SK-N-SH (cell line): Measurements from ENCODE around the gene LLGL2. TPM values are rescaled to one million over a fixed set of nuclear protein-coding genes. Genes with fewer than 3 reads are reported as not detected.

Source experiments
- CTCF ChIA-PET: fragments of 300-600, 350-600 bp; formaldehyde crosslinking; extraction: SDS; loops from one replicate; lab custom pipeline; 2021; lab: Yijun Ruan, JAX
- POLR2A ChIA-PET: fragments of 350-600 bp; sonication (Branson Sonifier 250); formaldehyde crosslinking; extraction: SDS; loops from one replicate; lab custom pipeline; 2020; ENCODE audit warnings: antibody characterized with exemption, inconsistent platforms; lab: Yijun Ruan, JAX
- DNase-seq: peaks from one replicate; pipeline ENCODE4 v3.0.0; 2012
- H2AFZ ChIP-seq: fragments of 200-600 bp; sonication (generic); 2 replicates; pipeline ENCODE4 v1.8.1; 2016; ENCODE audit warnings: antibody characterized with exemption, mild to moderate bottlenecking, low read depth
- H3F3A ChIP-seq: fragments of 200-600 bp; sonication (generic); replicated peaks from 2 replicates; pipeline ENCODE3; 2016; ENCODE audit warnings: antibody characterized with exemption, mild to moderate bottlenecking; ENCODE audit not compliant: insufficient read depth
- H3K27ac ChIP-seq, 2 experiments: fragments of 200-500 bp in 1 of 2; fragments of 200-600 bp in 1 of 2; sonication (Bioruptor generic) in 1 of 2; sonication (generic), shearing (Covaris generic) in 1 of 2; 2 replicates each; pipeline versions ENCODE4 v1.5.1 to v1.6.1; 2014 to 2016; ENCODE audit warnings: low read depth in 2 of 2, inconsistent platforms in 1 of 2, low read length in 1 of 2, mild to moderate bottlenecking in 1 of 2, mixed read lengths in 1 of 2
- H3K27me3 ChIP-seq: fragments of 200-600 bp; sonication (generic), shearing (Covaris generic); 2 replicates; pipeline ENCODE4 v1.6.1; 2016; ENCODE audit warnings: mixed run types; ENCODE audit not compliant: insufficient read depth
- H3K36me3 ChIP-seq, 2 experiments: fragments of 200-500 bp in 1 of 2; fragments of 200-600 bp in 1 of 2; sonication (Bioruptor generic) in 1 of 2; sonication (generic) in 1 of 2; replicated peaks in 1 of 2; 2 replicates each; pipeline versions ENCODE3 to v1.5.1; 2014 to 2016; ENCODE audit warnings: low read length in 1 of 2, mild to moderate bottlenecking in 1 of 2; ENCODE audit not compliant: insufficient read depth in 2 of 2, control insufficient read depth in 1 of 2
- H3K4me1 ChIP-seq, 2 experiments: fragments of 200-500 bp in 1 of 2; fragments of 200-600 bp in 1 of 2; sonication (Bioruptor generic) in 1 of 2; sonication (generic), shearing (Covaris generic) in 1 of 2; 2 replicates each; pipeline versions ENCODE4 v1.5.1 to v1.6.1; 2014 to 2016; ENCODE audit warnings: low read depth in 1 of 2, low read length in 1 of 2, mixed run types in 1 of 2; ENCODE audit not compliant: insufficient read depth in 2 of 2, control insufficient read depth in 1 of 2
- H3K4me2 ChIP-seq: fragments of 200-600 bp; sonication (generic), shearing (Covaris generic); 2 replicates; pipeline ENCODE4 v1.6.1; 2017; ENCODE audit warnings: mixed run types
- H3K4me3 ChIP-seq, 2 experiments: fragments of 200-500 bp in 1 of 2; fragments of 200-600 bp in 1 of 2; sonication (Bioruptor generic) in 1 of 2; sonication (generic), shearing (Covaris generic) in 1 of 2; 2 replicates each; pipeline versions ENCODE4 v1.5.1 to v1.8.1; 2014 to 2016; ENCODE audit warnings: low read depth in 2 of 2, inconsistent platforms in 1 of 2, low read length in 1 of 2, mild to moderate bottlenecking in 1 of 2, mixed read lengths in 1 of 2, moderate library complexity in 1 of 2
- H3K79me2 ChIP-seq: fragments of 200-600 bp; sonication (generic); 2 replicates; pipeline ENCODE4 v1.8.1; 2017; ENCODE audit warnings: mild to moderate bottlenecking; ENCODE audit not compliant: insufficient read depth
- H3K9ac ChIP-seq: fragments of 200-600 bp; sonication (generic); 2 replicates; pipeline ENCODE4 v1.6.1; 2017; ENCODE audit warnings: mixed run types
- H3K9me2 ChIP-seq: fragments of 200-600 bp; sonication (generic); 2 replicates; pipeline ENCODE4 v1.6.1; 2017; ENCODE audit warnings: mixed run types
- H3K9me3 ChIP-seq: fragments of 200-600 bp; sonication (generic); 2 replicates; pipeline ENCODE4 v1.6.1; 2017; ENCODE audit warnings: mixed run types, mild to moderate bottlenecking, moderate library complexity
- H4K20me1 ChIP-seq: fragments of 200-600 bp; sonication (generic); 2 replicates; pipeline ENCODE4 v1.6.1; 2017; ENCODE audit warnings: mild to moderate bottlenecking, mixed run types; ENCODE audit not compliant: insufficient read depth
- CTCF ChIP-seq: fragments of 200-600 bp; sonication (generic); IDR thresholded peaks from 2 replicates; pipeline ENCODE4 v1.6.1; 2017; ENCODE audit warnings: antibody characterized with exemption, mild to moderate bottlenecking, moderate library complexity
- EP300 ChIP-seq, 2 experiments: IDR thresholded peaks; 2 replicates each; pipeline versions ENCODE4 v1.4.0 to v1.6.1; 2012; ENCODE audit warnings: borderline replicate concordance in 1 of 2, low read depth in 1 of 2, low read length in 1 of 2
- EZH2phosphoT487 ChIP-seq: fragments of 200-600 bp; sonication (generic); IDR thresholded peaks from 2 replicates; pipeline ENCODE4 v1.6.1; 2017; ENCODE audit warnings: low read depth, mixed run types, mild to moderate bottlenecking, antibody characterized with exemption, moderate library complexity, borderline replicate concordance
- FOXJ3 ChIP-seq: sonication (generic); formaldehyde crosslinking; IDR thresholded peaks from 2 replicates; pipeline ENCODE4 v1.5.1; 2020; ENCODE audit warnings: mild to moderate bottlenecking, missing genetic modification reagents
- FOXM1 ChIP-seq: IDR thresholded peaks from 2 replicates; pipeline ENCODE4 v1.4.0; 2012; ENCODE audit warnings: low read depth, mild to moderate bottlenecking
- GABPA ChIP-seq: IDR thresholded peaks from 2 replicates; pipeline ENCODE4 v1.4.0; 2012; ENCODE audit warnings: low read depth, mild to moderate bottlenecking
- GATA2 ChIP-seq: sonication (generic); formaldehyde crosslinking; IDR thresholded peaks from 2 replicates; pipeline ENCODE4 v1.5.0; 2020; ENCODE audit warnings: mild to moderate bottlenecking, missing genetic modification reagents
- JUND ChIP-seq: IDR thresholded peaks from 2 replicates; pipeline ENCODE4 v1.4.0; 2012
- MEF2A ChIP-seq: IDR thresholded peaks from 2 replicates; pipeline ENCODE4 v1.4.0; 2012; ENCODE audit warnings: low read depth, borderline replicate concordance
- MXI1 ChIP-seq: IDR thresholded peaks from 2 replicates; pipeline ENCODE4 v1.6.1; 2012; ENCODE audit warnings: mild to moderate bottlenecking, low read depth, low read length, improper control_type of control experiment
- NFIC ChIP-seq: IDR thresholded peaks from 2 replicates; pipeline ENCODE4 v1.4.0; 2012; ENCODE audit warnings: borderline replicate concordance
- NRF1 ChIP-seq: IDR thresholded peaks from 2 replicates; pipeline ENCODE4 v1.6.1; 2012; ENCODE audit warnings: low read depth, mild to moderate bottlenecking, low read length
- POLR2AphosphoS5 ChIP-seq: IDR thresholded peaks from 2 replicates; pipeline ENCODE4 v1.6.1; 2012; ENCODE audit warnings: low read depth, low read length
- RAD21 ChIP-seq: IDR thresholded peaks from 2 replicates; pipeline ENCODE4 v1.6.1; 2012; ENCODE audit warnings: mild to moderate bottlenecking, low read length
- RCOR1 ChIP-seq: fragments of 150-350 bp; IDR thresholded peaks from 2 replicates; pipeline ENCODE4 v1.6.1; 2017; ENCODE audit warnings: antibody characterized with exemption, low read length
- RFX5 ChIP-seq: IDR thresholded peaks from 2 replicates; pipeline ENCODE4 v1.6.1; 2012; ENCODE audit warnings: mild to moderate bottlenecking, improper control_type of control experiment, low read length
- SIN3A ChIP-seq: IDR thresholded peaks from 2 replicates; pipeline ENCODE4 v1.6.1; 2012; ENCODE audit warnings: low read depth, mild to moderate bottlenecking, low read length, moderate library complexity, borderline replicate concordance
- TCF12 ChIP-seq: IDR thresholded peaks from 2 replicates; pipeline ENCODE4 v1.4.0; 2012
- USF2 ChIP-seq: fragments of 150-350 bp; IDR thresholded peaks from 2 replicates; pipeline ENCODE4 v1.6.1; 2017; ENCODE audit warnings: antibody characterized with exemption, low read length, low read depth, borderline replicate concordance
- YY1 ChIP-seq: IDR thresholded peaks from 2 replicates; pipeline ENCODE4 v1.4.0; 2012; ENCODE audit warnings: low read depth, mild to moderate bottlenecking
- WGBS: methylation state at CpG from one replicate; pipeline ENCODE4 v1.1.6; 2017; ENCODE audit warnings: low lambda C conversion rate; 5-methylcytosine and 5-hydroxymethylcytosine counted together
- polyA plus RNA-seq, 3 experiments: library from polyadenylated mRNA; depleted of rRNA; stranded (reverse); fragments of >200 nt; gene quantifications; 2 replicates each; pipeline ENCODE4 v1.2.3, GENCODE V29; 2012
- TF ChIP-seq, protein P1 (sequence below): fragments of 150-350 bp; IDR thresholded peaks from 2 replicates; pipeline ENCODE4 v1.6.1; 2016; ENCODE audit warnings: mild to moderate bottlenecking, low read depth, low read length
- TF ChIP-seq, protein P2 (sequence below): IDR thresholded peaks from 2 replicates; pipeline ENCODE4; 2012

Gene LLGL2
- polyA plus RNA-seq, 1 of the 3 experiments (the other 2 are of a cell fraction): 6.7 TPM

DNA sequence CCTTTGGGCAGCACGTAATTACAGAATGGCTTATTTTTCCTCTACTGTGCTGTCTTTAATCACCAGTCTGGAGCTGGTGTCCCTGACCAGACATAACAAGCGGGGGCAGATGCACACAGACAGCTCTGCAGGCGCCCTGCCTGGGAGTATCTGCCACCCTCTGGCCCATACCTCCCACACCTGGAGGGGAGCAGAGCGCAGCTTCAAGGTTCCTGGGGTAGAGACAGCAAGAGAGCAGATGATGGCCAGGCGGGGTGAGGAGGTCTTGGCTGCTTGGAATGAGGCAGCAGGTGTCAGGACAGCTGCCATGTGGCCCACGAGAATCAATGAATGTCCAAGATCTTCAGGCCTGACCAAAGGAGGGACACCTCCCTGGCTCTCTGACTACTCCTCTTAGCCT, 45.2 kb upstream of the LLGL2 start:
- H2AFZ ChIP-seq: no peak overlapping the region
- 100% methylated on average over 6 of the region's 6 CpGs for WGBS
- CTCF ChIA-PET: interaction anchor here (0.9 to 1.3 kb wide), 4 partner anchors 36 to 68 kb away, joined by 3 to 4 read pairs (median 4); partner anchors contain the start of gene TSEN54

GRCh38 chr17:75481194-75482068, 44.1 kb upstream of the LLGL2 start:
- no peaks in the 10 kb centered on the region for H3F3A ChIP-seq
- POLR2A ChIA-PET: no interaction called here
- TF ChIP-seq RAD21: no peak
- TF ChIP-seq, protein P1, sequence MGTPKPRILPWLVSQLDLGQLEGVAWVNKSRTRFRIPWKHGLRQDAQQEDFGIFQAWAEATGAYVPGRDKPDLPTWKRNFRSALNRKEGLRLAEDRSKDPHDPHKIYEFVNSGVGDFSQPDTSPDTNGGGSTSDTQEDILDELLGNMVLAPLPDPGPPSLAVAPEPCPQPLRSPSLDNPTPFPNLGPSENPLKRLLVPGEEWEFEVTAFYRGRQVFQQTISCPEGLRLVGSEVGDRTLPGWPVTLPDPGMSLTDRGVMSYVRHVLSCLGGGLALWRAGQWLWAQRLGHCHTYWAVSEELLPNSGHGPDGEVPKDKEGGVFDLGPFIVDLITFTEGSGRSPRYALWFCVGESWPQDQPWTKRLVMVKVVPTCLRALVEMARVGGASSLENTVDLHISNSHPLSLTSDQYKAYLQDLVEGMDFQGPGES: no peak
- TF ChIP-seq JUND: no peak
- no peak for TF ChIP-seq CTCF
- no peak for TF ChIP-seq MEF2A
- TF ChIP-seq POLR2AphosphoS5: no peak
- TF ChIP-seq NFIC: no peak
- no peak for TF ChIP-seq FOXM1
- TF ChIP-seq SIN3A: no peak
- no peak for TF ChIP-seq USF2

More for the DNA sequence above, 45.2 kb upstream of the LLGL2 start:
- Histone ChIP-seq H3K4me3 (no peak overlapping the region), H3K36me3 (peaks cover 5 to 11% of the 10 kb centered on the region in 2 experiments), H3K9ac (no peak overlapping the region), H3K9me2 (no peaks in the 10 kb centered on the region), H3K27me3 (no peaks in the 10 kb centered on the region), H3K4me1 (no peaks in the 10 kb centered on the region; a peak in 1 of 4 replicates), H3K27ac (no peak overlapping the region), H3K4me2 (no peak overlapping the region), H3K9me3 (no peaks in the 10 kb centered on the region), H3K79me2 (peaks cover 17% of the 10 kb centered on the region; the same call in 1 of the 2 replicates), H4K20me1 (peaks cover 28% of the 10 kb centered on the region), H3F3A (no peaks in the 10 kb centered on the region)
- TF ChIP-seq USF2 (no peak), JUND (no peak), RAD21 (no peak), YY1 (no peak), MXI1 (no peak), EZH2phosphoT487 (no peak), GATA2 (no peak), SIN3A (no peak), FOXJ3 (CRISPR knock-in tag) (no peak), NRF1 (no peak), MEF2A (no peak), EP300 (IDR thresholded peaks at IDR 0.05; ENCODE audit: borderline replicate concordance in 1 of 2, low read depth in 1 of 2, low read length in 1 of 2) (no peak), RCOR1 (no peak), RFX5 (no peak), GABPA (no peak), TCF12 (no peak)
- TF ChIP-seq, protein P2, sequence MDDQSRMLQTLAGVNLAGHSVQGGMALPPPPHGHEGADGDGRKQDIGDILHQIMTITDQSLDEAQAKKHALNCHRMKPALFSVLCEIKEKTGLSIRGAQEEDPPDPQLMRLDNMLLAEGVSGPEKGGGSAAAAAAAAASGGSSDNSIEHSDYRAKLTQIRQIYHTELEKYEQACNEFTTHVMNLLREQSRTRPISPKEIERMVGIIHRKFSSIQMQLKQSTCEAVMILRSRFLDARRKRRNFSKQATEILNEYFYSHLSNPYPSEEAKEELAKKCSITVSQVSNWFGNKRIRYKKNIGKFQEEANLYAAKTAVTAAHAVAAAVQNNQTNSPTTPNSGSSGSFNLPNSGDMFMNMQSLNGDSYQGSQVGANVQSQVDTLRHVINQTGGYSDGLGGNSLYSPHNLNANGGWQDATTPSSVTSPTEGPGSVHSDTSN: no peak
- no peak for DNase-seq
- POLR2A ChIA-PET: interaction anchor here (0.6 kb wide), 1 partner anchor 37 kb away, joined by 6 read pairs; no protein-coding TSS in a partner anchor

More at GRCh38 chr17:75481194-75482068, 44.1 kb upstream of the LLGL2 start:
- H4K20me1 ChIP-seq: peaks cover 26% of the 10 kb centered on the region
- H3K9me2 ChIP-seq: no peaks in the 10 kb centered on the region
- peaks cover 17% of the 10 kb centered on the region; the same call in 1 of the 2 replicates for H3K79me2 ChIP-seq
- DNase-seq: no peak
- no peak overlapping the region; a peak in 1 of 4 replicates for H3K27ac ChIP-seq
- CTCF ChIA-PET: interaction anchor here (0.8 to 2.1 kb wide), 5 partner anchors 13 to 69 kb away, joined by 3 to 6 read pairs (median 3); partner anchors contain the start of gene TSEN54
- H3K4me3 ChIP-seq: no peak overlapping the region
- 98% methylated on average over 10 of the region's 13 CpGs for WGBS
- H3K9ac ChIP-seq: no peak overlapping the region
- no peaks in the 10 kb centered on the region; a peak in 1 of 4 replicates for H3K4me1 ChIP-seq
- no peak overlapping the region for H3K4me2 ChIP-seq
- H2AFZ ChIP-seq: no peak overlapping the region
- peaks cover 8 to 11% of the 10 kb centered on the region in 2 experiments for H3K36me3 ChIP-seq
- H3K9me3 ChIP-seq: no peaks in the 10 kb centered on the region
- H3K27me3 ChIP-seq: no peaks in the 10 kb centered on the region
